AG10803 (cell line): ENCODE measurements around the gene ANKS1B.
A peak's percentile ranks its signal among the peaks of the same experiment; 100 is the strongest.

Experiments
- DNase-seq: peaks from one replicate; pipeline ENCODE4 v3.0.0; 2010; ENCODE audit warnings: low read depth
- H3K4me3 ChIP-seq: 2 replicates; pipeline ENCODE4 v1.5.1; 2011; ENCODE audit warnings: mild to moderate bottlenecking, low read length, control low read depth
- TF ChIP-seq, protein P1 (sequence below): conservative IDR thresholded peaks from 2 replicates; pipeline ENCODE4 v1.5.1; 2011; ENCODE audit warnings: mild to moderate bottlenecking, low read length, control low read depth, inconsistent platforms

ANKS1B gene

DNA sequence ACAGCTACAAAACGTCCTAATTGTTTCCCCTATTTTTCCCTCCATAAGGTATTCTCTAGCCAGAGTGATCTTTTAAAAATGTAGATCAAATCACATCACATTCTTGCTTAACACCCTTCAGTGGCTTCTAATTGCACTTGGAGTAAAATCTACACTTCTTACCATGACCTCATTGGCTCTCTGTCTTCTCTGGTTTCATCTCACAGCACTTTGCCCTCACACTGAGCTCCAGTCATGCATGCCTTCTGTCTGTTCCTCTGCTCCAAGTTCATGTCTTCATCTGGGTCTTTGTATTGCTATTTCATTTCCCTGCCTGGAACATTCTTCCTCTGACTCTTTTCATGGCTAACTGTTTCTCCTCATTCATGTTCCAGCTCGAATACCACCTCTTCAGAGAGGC, 557.6 kb downstream of the ANKS1B start:
- TF ChIP-seq, protein P1, sequence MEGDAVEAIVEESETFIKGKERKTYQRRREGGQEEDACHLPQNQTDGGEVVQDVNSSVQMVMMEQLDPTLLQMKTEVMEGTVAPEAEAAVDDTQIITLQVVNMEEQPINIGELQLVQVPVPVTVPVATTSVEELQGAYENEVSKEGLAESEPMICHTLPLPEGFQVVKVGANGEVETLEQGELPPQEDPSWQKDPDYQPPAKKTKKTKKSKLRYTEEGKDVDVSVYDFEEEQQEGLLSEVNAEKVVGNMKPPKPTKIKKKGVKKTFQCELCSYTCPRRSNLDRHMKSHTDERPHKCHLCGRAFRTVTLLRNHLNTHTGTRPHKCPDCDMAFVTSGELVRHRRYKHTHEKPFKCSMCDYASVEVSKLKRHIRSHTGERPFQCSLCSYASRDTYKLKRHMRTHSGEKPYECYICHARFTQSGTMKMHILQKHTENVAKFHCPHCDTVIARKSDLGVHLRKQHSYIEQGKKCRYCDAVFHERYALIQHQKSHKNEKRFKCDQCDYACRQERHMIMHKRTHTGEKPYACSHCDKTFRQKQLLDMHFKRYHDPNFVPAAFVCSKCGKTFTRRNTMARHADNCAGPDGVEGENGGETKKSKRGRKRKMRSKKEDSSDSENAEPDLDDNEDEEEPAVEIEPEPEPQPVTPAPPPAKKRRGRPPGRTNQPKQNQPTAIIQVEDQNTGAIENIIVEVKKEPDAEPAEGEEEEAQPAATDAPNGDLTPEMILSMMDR, result no peak
- no peak overlapping the region for H3K4me3 ChIP-seq
- DNase-seq, result no peak

DNA sequence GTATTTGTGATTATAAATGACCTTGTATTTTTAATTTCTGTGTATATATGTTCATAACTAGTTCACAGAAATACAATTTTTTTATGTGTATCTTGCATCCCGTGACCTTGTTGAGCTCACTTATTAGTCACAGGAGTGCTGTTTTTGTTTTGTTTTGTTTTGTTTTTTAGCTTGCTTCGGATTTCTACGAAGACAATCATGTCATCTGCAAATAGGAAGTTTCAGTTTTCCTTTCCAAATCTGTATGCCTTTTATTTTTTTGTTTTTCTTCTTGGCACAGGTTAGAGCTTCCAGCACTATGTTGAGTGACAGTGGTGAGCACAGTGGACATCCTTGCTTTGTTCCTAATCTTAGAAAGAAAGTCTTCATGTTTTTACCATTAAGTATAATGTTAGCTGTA, 566.4 kb downstream of the ANKS1B start:
- no peak for DNase-seq
- H3K4me3 ChIP-seq, result no peak overlapping the region
- TF ChIP-seq, protein P1, result no peak

GRCh38 chr12:99413751-99414150, 571.0 kb downstream of the ANKS1B start:
- TF ChIP-seq, protein P1, result no peak
- no peak overlapping the region for H3K4me3 ChIP-seq
- DNase-seq, result no peak

GRCh38 chr12:99393763-99394162, 591.0 kb downstream of the ANKS1B start:
- H3K4me3 ChIP-seq, result no peak overlapping the region
- TF ChIP-seq, protein P1, result no peak
- DNase-seq, result no peak

DNA sequence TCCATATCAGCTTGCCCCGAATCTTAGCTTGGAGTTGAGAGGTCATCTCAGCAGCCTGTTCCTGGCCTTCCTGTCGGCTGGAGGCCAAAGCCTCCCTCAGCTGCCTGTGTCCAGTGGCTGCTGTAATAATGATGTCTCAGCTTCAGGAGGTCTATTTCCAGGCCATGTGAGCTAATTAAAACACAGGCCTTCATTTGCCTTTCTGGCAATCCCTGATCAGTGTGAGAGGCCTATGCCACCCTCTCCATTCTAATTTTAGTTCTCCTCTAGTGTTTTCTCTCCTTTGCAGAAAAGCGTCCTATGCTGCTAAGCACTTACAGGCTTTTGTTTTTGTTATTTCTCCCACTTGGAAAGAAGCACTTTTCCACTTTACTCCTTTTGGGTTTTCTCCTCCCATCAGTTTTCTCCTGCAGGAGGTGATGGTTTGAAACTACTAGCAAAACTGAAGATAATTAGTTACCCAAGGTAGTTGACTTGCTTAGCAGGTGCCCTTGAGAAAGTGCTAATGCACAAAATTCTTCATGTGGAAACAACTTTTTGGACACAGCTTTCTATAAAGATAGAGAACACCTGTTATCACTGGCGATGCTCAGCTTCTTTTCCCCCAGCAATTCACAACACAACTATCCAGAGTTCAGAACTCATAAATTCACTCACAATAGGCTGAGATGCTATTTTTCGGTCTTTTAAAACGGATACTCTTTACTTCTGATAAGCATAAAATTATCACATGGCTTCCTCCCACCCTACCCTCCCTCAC, 592.5 kb downstream of the ANKS1B start:
- H3K4me3 ChIP-seq, result no peak overlapping the region
- no peak for DNase-seq
- TF ChIP-seq, protein P1, result no peak

GRCh38 chr12:99390707-99391106, 594.0 kb downstream of the ANKS1B start:
- DNase-seq, result no peak
- H3K4me3 ChIP-seq, result no peak overlapping the region
- TF ChIP-seq, protein P1, result peak; percentile 40

GRCh38 chr12:99389751-99390150, 595.0 kb downstream of the ANKS1B start:
- no peak for DNase-seq
- TF ChIP-seq, protein P1, result no peak
- no peak overlapping the region for H3K4me3 ChIP-seq
